HAP-1 (cell line): Measurements from ENCODE around the gene ZC2HC1C.
A peak's percentile ranks its signal among the peaks of the same experiment; 100 is the strongest.

Experiments used
- DNase-seq, 2 experiments: peaks; one replicate each; pipeline ENCODE4 v3.0.0-alpha.2; 2016 to 2020; ENCODE audit warnings: low spot score in 2 of 2
- H3K27me3 ChIP-seq: fragments of 250-450 bp; sonication (Bioruptor Pico); 2 replicates; pipeline ENCODE4 v1.5.1; 2020; ENCODE audit warnings: low read depth, mild to moderate bottlenecking, moderate library complexity
- H3K36me3 ChIP-seq: fragments of 250-450 bp; sonication (Bioruptor Pico); replicated peaks from 2 replicates; pipeline ENCODE4 v1.5.1; 2020; ENCODE audit warnings: mild to moderate bottlenecking
- H3K4me1 ChIP-seq: fragments of 250-450 bp; sonication (Bioruptor Pico); 2 replicates; pipeline ENCODE4 v1.5.1; 2020; ENCODE audit warnings: mild to moderate bottlenecking
- H3K4me3 ChIP-seq: fragments of 250-450 bp; sonication (Bioruptor Pico); 2 replicates; pipeline ENCODE4 v1.5.1; 2020; ENCODE audit warnings: mild to moderate bottlenecking, moderate library complexity
- H3K9me3 ChIP-seq: fragments of 250-450 bp; sonication (Bioruptor Pico); 2 replicates; pipeline ENCODE4 v1.5.1; 2020; ENCODE audit warnings: mild to moderate bottlenecking, moderate library complexity
- in situ Hi-C: fragments of 300-500 bp; cut with MboI; formaldehyde crosslinking; loops from 3 replicates; pipeline ENCODE4 v1.14.3; 2020; ENCODE audit warnings: low sequenced_read_pairs, inconsistent platforms, mixed read lengths

ZC2HC1C gene

DNA sequence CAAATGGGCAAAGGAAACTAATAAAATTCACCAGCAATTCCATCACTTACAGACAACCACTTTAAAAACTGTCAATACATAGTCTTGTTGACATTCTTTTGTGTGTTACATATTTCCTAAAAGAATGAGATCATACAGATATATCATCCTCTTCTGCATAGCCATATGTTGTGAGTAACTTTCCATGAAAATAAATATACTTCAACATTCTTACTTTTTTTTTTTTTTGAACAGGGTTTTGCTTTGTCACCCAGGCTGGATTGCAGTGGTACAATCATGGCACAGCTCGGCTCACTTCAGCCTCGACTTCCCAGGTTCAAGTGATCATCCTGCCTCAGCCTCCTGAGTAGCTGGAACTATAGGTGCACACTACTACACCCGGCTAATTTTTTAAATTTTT, 20.9 kb downstream of the ZC2HC1C start:
- H3K9me3 ChIP-seq: no peaks in the 10 kb centered on the region
- peaks cover 59% of the 10 kb centered on the region for H3K36me3 ChIP-seq
- in situ Hi-C loops: loop anchor here (25.0 kb wide), 1 partner anchor 153 kb away; no protein-coding TSS in a partner anchor
- no peaks in the 10 kb centered on the region for H3K27me3 ChIP-seq
- DNase-seq: no peak
- no peaks in the 10 kb centered on the region for H3K4me1 ChIP-seq
- H3K4me3 ChIP-seq: no peak overlapping the region

DNA sequence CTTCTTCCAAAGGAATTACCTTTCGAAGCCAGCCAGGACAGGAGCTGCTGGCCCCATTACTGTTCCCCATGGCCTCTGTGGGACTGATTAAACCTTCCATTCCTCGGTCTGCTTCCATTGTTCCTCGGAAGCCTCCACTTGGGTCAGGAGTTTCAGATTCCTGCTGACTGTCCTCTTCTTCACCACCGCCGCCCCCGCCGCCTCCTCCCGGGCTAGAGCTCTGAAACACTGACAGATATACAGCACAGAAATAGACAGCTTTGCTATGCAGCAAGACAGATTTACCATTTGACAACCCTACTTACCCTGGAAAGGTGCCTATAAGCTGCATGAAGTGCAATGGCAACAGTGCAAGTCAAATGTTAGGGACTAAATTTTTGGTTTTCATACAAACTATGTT, 21.8 kb downstream of the ZC2HC1C start:
- Histone ChIP-seq H3K36me3 (peaks cover 56% of the 10 kb centered on the region), H3K27me3 (no peaks in the 10 kb centered on the region), H3K9me3 (no peaks in the 10 kb centered on the region), H3K4me3 (no peak overlapping the region), H3K4me1 (no peaks in the 10 kb centered on the region)
- DNase-seq: no peak
- in situ Hi-C loops: loop anchor here (25.0 kb wide), 1 partner anchor 154 kb away; no protein-coding TSS in a partner anchor

DNA sequence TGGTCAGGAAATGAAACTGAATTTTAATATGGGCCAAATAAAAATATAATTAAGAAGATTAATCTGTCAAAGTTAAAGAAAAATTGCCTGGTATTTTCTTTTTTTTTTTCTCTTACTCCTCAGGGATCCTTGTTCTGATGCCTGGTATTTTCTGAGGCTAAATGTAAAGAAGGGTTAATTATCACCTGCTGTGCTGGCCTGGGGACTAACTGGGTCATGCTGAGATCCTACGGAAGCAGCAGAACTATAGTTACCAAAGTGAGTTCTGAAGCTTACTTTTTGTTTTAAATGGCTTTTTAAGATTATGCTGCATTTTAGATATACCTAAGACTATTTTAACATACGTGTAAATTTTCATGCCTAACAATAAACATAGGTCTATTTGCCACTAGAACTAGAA, 23.3 kb downstream of the ZC2HC1C start:
- H3K4me1 ChIP-seq: no peaks in the 10 kb centered on the region
- in situ Hi-C loops: loop anchor here (25.0 kb wide), 1 partner anchor 155 kb away; no protein-coding TSS in a partner anchor
- H3K4me3 ChIP-seq: no peak overlapping the region
- peaks cover 51% of the 10 kb centered on the region for H3K36me3 ChIP-seq
- no peaks in the 10 kb centered on the region for H3K27me3 ChIP-seq
- no peaks in the 10 kb centered on the region for H3K9me3 ChIP-seq
- no peak for DNase-seq

DNA sequence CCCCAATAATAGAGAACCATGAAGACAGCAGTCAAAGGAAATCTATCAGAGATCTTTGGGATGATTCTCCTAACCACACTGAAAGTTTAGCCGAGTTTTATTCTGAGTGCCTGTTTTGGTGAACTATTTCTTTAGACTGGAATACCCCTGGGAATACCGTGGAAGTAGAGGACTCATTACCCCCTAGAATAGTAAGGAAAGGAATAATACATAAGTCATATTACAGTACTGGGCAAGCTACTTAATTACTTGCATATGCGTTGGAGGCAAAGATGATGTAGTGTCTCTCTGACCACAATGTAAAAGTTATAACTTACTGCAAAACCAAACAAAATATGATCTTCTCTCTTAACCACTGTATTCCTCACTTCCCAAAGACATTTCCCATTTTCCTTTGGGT, 25.5 kb downstream of the ZC2HC1C start:
- Histone ChIP-seq H3K9me3 (no peaks in the 10 kb centered on the region), H3K27me3 (no peaks in the 10 kb centered on the region), H3K36me3 (peaks cover 46% of the 10 kb centered on the region), H3K4me3 (no peak overlapping the region), H3K4me1 (no peaks in the 10 kb centered on the region)
- in situ Hi-C loops: loop anchor here (25.0 kb wide), 1 partner anchor 158 kb away; no protein-coding TSS in a partner anchor
- no peak for DNase-seq

DNA sequence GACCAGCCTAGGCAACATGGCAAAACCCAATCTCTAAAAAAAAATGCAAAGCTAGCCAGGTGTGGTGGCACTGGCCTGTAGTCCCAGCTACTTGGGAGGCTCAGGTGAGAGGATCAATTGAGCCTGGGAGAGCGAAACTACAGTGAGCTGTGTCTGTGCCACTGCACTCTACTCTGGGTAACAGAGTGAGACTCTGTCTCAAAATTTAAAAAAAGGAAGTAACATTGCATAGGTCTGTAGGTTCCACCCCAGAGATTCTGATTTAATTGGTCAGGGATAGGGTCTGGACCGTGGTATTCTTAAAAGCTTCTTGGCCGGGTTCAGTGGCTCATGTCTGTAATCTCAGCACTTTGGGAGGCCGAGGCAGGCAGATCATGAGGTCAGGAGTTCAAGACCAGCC, 26.2 kb downstream of the ZC2HC1C start:
- H3K4me3 ChIP-seq: no peak overlapping the region
- in situ Hi-C loops: loop anchor here (25.0 kb wide), 1 partner anchor 158 kb away; no protein-coding TSS in a partner anchor
- DNase-seq: no peak
- H3K4me1 ChIP-seq: no peaks in the 10 kb centered on the region
- H3K27me3 ChIP-seq: no peaks in the 10 kb centered on the region
- no peaks in the 10 kb centered on the region for H3K9me3 ChIP-seq
- H3K36me3 ChIP-seq: peaks cover 51% of the 10 kb centered on the region

DNA sequence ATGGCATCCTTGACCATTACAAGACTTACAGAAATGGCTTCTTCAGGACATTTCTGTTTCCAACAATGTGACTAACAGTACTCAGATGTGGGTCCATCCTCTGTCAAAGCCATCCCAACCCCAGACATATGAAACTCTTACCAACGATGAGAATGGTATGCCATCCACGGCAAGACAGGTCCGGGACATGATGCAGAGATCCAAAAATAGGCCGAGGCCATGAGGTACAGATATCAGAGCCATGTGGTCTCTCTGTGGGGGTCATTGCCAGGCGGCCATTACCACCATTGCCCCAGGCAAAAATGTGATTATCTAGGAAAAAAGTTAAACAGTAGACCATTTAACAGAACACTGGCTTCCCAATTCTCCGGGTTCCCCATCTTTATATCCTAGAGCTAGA, 27.5 kb downstream of the ZC2HC1C start:
- DNase-seq: no peak
- H3K27me3 ChIP-seq: no peaks in the 10 kb centered on the region
- no peak overlapping the region for H3K4me3 ChIP-seq
- peaks cover 5% of the 10 kb centered on the region for H3K4me1 ChIP-seq
- no peaks in the 10 kb centered on the region for H3K9me3 ChIP-seq
- H3K36me3 ChIP-seq: peaks cover 59% of the 10 kb centered on the region
- in situ Hi-C loops: loop anchor here (25.0 kb wide), 1 partner anchor 160 kb away; no protein-coding TSS in a partner anchor

DNA sequence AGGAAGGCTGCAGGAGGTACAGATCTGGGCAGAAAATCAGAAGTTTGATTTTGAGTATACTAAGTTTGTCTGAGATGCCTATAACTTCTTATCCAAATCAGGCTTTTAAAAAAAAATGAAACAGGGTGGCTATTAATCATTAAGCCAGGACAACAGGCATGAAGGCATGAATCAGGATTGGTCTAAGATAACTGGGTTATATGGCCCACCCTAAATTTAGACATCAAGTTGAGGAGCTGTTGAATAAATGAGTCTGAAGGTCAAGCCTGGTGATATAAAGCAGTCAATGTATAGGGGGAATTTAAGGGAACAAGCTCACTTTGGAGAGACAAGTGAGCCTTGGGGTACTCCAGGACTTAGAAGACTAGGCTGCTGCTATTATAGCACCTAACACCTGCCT, 28.8 kb downstream of the ZC2HC1C start:
- Histone ChIP-seq H3K4me3 (no peak overlapping the region), H3K9me3 (no peaks in the 10 kb centered on the region), H3K36me3 (peaks cover 56% of the 10 kb centered on the region), H3K4me1 (peaks cover 6% of the 10 kb centered on the region), H3K27me3 (no peaks in the 10 kb centered on the region)
- in situ Hi-C loops: loop anchor here (25.0 kb wide), 1 partner anchor 161 kb away; no protein-coding TSS in a partner anchor
- no peak for DNase-seq

DNA sequence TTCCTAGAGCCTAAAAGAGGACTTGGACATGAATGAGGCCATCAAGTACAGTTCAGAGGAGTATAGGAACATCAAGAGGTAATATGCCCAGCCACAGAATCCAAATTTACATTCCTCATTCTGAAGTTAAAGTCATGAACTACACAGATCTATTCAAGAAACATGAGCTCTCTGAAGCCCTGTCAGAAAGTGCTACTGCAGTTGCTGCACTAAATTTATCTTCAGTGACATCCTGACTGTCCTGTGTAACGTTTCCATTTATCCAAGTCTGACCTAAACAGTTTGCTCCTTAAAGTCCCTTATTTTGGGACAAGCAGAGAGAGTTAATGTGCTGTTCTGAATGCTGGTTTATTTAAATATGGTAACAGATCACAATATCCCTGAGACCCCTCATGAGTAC, 29.2 kb downstream of the ZC2HC1C start:
- H3K4me1 ChIP-seq: peaks cover 6% of the 10 kb centered on the region
- H3K4me3 ChIP-seq: no peak overlapping the region
- H3K36me3 ChIP-seq: peaks cover 61% of the 10 kb centered on the region
- no peaks in the 10 kb centered on the region for H3K9me3 ChIP-seq
- in situ Hi-C loops: loop anchor here (25.0 kb wide), 1 partner anchor 161 kb away; no protein-coding TSS in a partner anchor
- no peak for DNase-seq
- H3K27me3 ChIP-seq: no peaks in the 10 kb centered on the region

DNA sequence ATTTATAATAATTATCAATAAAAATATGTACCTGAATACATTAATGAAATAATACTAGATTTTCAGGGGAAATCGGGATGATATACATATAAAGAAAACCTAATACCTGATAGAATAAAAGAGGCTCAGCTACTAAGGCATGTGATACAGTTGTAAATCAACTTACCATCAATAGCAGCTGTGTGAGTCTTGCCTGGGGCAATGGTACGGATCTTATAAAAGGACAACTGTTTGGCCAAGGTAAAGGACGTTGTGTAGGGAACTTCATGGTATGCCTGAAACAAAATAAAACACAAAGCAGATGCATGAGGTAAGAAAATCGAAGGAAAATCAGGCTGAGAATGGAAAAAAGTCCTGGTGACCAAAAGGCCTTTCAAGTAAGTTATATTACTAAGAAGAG, 32.0 kb downstream of the ZC2HC1C start:
- peaks cover 55% of the 10 kb centered on the region for H3K36me3 ChIP-seq
- H3K4me1 ChIP-seq: peaks cover 6% of the 10 kb centered on the region
- DNase-seq: peak; percentile 44 to 56
- H3K9me3 ChIP-seq: no peaks in the 10 kb centered on the region
- no peak overlapping the region for H3K4me3 ChIP-seq
- in situ Hi-C loops: no loop called here
- H3K27me3 ChIP-seq: no peaks in the 10 kb centered on the region

DNA sequence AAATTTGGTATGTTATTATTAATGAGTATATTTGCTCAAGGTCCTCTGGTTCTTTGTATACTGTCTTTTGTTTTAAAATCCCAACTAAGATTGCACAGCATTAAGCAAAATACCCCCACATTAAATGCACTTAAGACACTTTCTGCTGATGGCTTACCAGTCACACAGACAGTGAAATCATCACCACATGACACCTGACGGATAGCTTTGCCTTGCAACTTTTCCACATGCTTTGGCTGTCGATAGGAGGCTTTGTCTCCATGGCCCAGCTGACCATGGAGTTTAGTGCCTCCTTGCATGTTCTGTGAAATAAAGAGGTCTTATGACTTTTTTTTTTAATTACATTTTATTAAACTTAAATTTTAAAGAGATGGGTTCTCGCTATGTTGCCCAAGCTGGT, 37.7 kb downstream of the ZC2HC1C start:
- peaks cover 62% of the 10 kb centered on the region for H3K36me3 ChIP-seq
- H3K4me3 ChIP-seq: no peak overlapping the region
- H3K27me3 ChIP-seq: no peaks in the 10 kb centered on the region
- H3K9me3 ChIP-seq: no peaks in the 10 kb centered on the region
- DNase-seq: no peak
- in situ Hi-C loops: no loop called here
- no peaks in the 10 kb centered on the region for H3K4me1 ChIP-seq

DNA sequence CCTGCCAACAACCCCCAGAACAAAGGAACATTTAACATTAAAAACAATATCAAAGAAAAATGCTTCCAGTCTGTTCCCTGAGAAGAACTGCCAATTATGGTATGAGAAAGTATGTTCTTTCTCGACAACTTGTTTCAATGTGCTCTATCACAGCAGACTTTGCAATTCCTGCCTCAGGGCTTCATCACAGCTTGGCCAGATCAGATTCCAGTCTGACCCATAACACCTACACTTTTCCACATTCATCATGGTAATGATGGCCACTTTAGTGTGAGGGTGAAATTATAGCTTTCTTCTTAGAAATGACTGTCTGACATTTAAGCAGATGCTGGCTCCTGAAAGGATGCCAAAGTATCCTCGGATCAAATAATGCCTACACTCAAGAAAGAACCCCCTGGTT, 40.4 kb downstream of the ZC2HC1C start:
- peaks cover 77% of the 10 kb centered on the region for H3K36me3 ChIP-seq

DNA sequence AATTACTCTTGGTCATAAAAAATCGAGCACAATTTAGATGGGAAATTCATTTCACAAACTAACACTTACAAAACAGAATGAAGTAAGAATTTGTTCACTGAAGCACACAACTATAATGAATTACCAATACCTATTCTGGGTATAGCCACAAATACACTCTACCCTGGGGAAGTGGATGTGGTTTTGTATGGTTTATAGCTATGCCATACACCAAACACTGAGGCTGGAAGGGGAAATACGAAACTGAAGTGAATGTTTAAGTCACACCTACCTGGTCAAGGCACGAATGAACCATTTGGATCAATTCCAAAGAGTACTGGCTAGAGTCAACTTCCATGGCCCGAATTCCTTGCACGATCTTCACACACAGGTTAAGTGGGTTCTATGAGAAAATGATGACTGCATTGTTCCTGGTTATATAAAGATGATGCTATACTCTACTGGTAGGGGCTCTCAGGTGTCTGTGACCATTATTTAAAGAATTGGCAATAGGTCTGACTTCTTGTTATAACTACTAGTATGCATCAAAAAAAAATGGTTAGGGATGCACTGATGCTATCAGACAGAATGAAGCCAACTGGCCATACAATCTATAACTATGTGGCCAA, 44.6 kb downstream of the ZC2HC1C start:
- Histone ChIP-seq H3K27me3 (no peaks in the 10 kb centered on the region), H3K4me3 (no peak overlapping the region), H3K4me1 (no peaks in the 10 kb centered on the region), H3K36me3 (peaks cover 87% of the 10 kb centered on the region), H3K9me3 (no peaks in the 10 kb centered on the region)
- DNase-seq: no peak
- in situ Hi-C loops: no loop called here

More for the DNA sequence above, 40.4 kb downstream of the ZC2HC1C start:
- in situ Hi-C loops: no loop called here
- no peaks in the 10 kb centered on the region for H3K9me3 ChIP-seq
- H3K4me3 ChIP-seq: no peak overlapping the region
- no peak for DNase-seq
- H3K27me3 ChIP-seq: no peaks in the 10 kb centered on the region
- no peaks in the 10 kb centered on the region for H3K4me1 ChIP-seq

DNA sequence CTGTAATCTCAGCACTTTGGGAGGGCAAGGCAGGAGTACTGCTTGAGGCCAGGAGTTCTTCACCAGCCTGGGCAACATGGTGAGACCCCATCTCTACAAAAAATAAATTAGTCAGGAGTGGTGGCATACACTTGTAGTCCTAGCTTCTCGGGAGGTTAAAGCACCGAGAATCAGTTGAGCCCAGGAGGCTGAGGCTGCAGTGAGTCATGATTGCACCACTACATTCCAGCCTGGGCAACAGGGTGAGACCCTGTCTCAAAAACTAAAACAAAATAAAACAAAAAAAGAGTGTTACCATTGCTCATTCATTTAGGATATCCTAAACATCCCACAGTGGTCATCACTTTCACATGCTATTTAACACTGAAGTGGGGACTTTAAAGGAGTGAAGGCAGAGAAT, 49.6 kb downstream of the ZC2HC1C start:
- Histone ChIP-seq H3K4me1 (no peaks in the 10 kb centered on the region), H3K27me3 (no peaks in the 10 kb centered on the region), H3K9me3 (no peaks in the 10 kb centered on the region), H3K4me3 (no peak overlapping the region), H3K36me3 (peaks cover 67% of the 10 kb centered on the region)
- no peak for DNase-seq
- in situ Hi-C loops: no loop called here

DNA sequence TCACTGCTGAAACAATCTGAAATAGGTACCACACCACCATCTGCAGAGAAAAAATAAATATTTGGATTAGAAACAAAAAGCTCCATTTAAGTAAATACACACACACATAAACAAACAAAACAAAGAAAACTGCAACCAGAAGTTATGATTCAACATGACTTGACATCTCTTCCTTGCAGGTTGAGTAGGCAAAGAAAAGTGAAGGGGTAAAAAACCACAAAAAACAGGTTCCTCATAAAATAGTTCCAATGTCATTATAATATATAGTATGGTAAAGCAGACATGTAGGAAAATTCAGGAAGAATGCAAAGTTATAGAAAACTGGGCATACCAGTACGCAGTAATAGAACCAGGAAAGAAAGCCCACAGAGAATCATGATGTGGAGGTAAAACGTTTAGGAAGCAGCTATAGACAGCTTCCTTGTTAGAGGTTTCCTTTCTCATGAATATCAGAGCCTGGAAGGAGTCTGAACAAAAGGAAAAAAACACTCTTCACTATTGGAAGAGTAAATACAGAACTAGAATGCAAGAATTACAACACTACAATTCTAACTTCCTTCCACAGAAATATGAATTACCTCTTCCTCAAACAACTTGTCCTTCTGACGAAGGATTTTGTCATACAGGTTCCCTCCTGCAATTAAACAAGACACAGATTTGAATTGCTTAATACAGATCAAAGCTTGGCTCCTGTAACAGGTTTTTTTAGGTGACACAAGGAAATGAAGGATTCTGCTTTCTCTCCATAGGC, 51.3 kb downstream of the ZC2HC1C start:
- Histone ChIP-seq H3K27me3 (no peaks in the 10 kb centered on the region), H3K9me3 (no peaks in the 10 kb centered on the region), H3K4me3 (no peak overlapping the region), H3K4me1 (peaks cover 3% of the 10 kb centered on the region), H3K36me3 (peaks cover 52% of the 10 kb centered on the region)
- in situ Hi-C loops: loop anchor here (10.0 kb wide), 1 partner anchor 364 kb away; no protein-coding TSS in a partner anchor
- DNase-seq: no peak
